HepG2 (cell line): ENCODE data around the gene MAP2K1. TPM values are rescaled to one million over a fixed set of nuclear protein-coding genes. Genes with fewer than 3 reads are reported as not detected.
A peak's percentile ranks its signal among the peaks of the same experiment; 100 is the strongest.

Experiments
- ESRRA ChIP-seq: sonication (generic); formaldehyde crosslinking; IDR thresholded peaks from 2 replicates; pipeline ENCODE4 v1.5.1; 2020; ENCODE audit warnings: mild to moderate bottlenecking, low read depth, missing genetic modification reagents
- HNRNPLL ChIP-seq: fragments of 200-400 bp; formaldehyde crosslinking; IDR thresholded peaks from 2 replicates; pipeline ENCODE4 v1.6.1; 2017; ENCODE audit warnings: mild to moderate bottlenecking, low read depth, low read length; ENCODE audit not compliant: poor library complexity, severe bottlenecking
- MIXL1 ChIP-seq: IDR thresholded peaks from 2 replicates; pipeline ENCODE4 v1.6.1; 2016
- NR2F6 ChIP-seq, 2 experiments: IDR thresholded peaks; 2 replicates each; pipeline ENCODE4 v1.6.1; 2016; ENCODE audit warnings: antibody characterized with exemption in 1 of 2, mild to moderate bottlenecking in 1 of 2
- RFXANK ChIP-seq: IDR thresholded peaks from 2 replicates; pipeline ENCODE4 v1.6.1; 2016
- ZBTB7B ChIP-seq: sonication (generic); formaldehyde crosslinking; IDR thresholded peaks from 2 replicates; pipeline ENCODE4 v1.4.0; 2020; ENCODE audit warnings: missing genetic modification reagents
- ZNF225 ChIP-seq: sonication (generic); formaldehyde crosslinking; IDR thresholded peaks from 2 replicates; pipeline ENCODE4 v1.4.0; 2020; ENCODE audit warnings: mild to moderate bottlenecking, missing genetic modification reagents
- ZSCAN20 ChIP-seq: sonication (generic); formaldehyde crosslinking; IDR thresholded peaks from 2 replicates; pipeline ENCODE4 v1.4.0; 2020; ENCODE audit warnings: missing genetic modification reagents, mild to moderate bottlenecking, borderline replicate concordance
- polyA plus RNA-seq, 8 experiments: library from polyadenylated mRNA; depleted of rRNA in 3 of 8; stranded (reverse) in 7 of 8; unstranded in 1 of 8; fragments of >200 nt; fragmentation: Illumina TruSeq in 4 of 8; extraction: Trizol in 4 of 8; gene quantifications; 2 replicates each; pipeline versions ENCODE4 v1.2.1 to v1.2.3, GENCODE V29; 2011 to 2016; ENCODE audit warnings: low read depth in 4 of 8, missing spikeins in 1 of 8, mixed read lengths in 1 of 8; ENCODE audit not compliant: insufficient read depth in 1 of 8
- total RNA-seq, 5 experiments: library from RNA; depleted of rRNA; stranded (reverse); fragments of >200 nt; fragmentation: Illumina TruSeq; extraction: Trizol; gene quantifications; 2 replicates each; pipeline ENCODE4 v1.2.3, GENCODE V29; 2016; ENCODE audit warnings: low read depth in 1 of 5
- TF ChIP-seq, protein P1 (sequence below): sonication (generic); formaldehyde crosslinking; IDR thresholded peaks from 2 replicates; pipeline ENCODE4 v1.5.0; 2020; ENCODE audit warnings: missing genetic modification reagents, mild to moderate bottlenecking, borderline replicate concordance
- TF ChIP-seq, protein P2 (sequence below), 2 experiments: fragments of 450-650 bp in 1 of 2; sonication (generic) in 1 of 2; formaldehyde crosslinking in 1 of 2; IDR thresholded peaks; 2 replicates each; pipeline versions ENCODE4 v1.6.1 to v1.8.0; 2016 to 2022; ENCODE audit warnings: antibody characterized with exemption in 1 of 2, mild to moderate bottlenecking in 1 of 2, missing genetic modification reagents in 1 of 2
- TF ChIP-seq, protein P3 (sequence below): sonication (generic); formaldehyde crosslinking; IDR thresholded peaks from 2 replicates; pipeline ENCODE4 v1.4.0; 2020; ENCODE audit warnings: low read depth, missing genetic modification reagents
- TF ChIP-seq, protein P4 (sequence below): sonication (generic); formaldehyde crosslinking; IDR thresholded peaks from 2 replicates; pipeline ENCODE4 v1.4.0; 2020; ENCODE audit warnings: mild to moderate bottlenecking, missing genetic modification reagents

MAP2K1 gene
- total and polyA plus RNA-seq, 2 of the 13 experiments (the other 11 are each of a cell fraction or from before 2014, with no cell fraction given), result 24.1 to 49.2 TPM

DNA sequence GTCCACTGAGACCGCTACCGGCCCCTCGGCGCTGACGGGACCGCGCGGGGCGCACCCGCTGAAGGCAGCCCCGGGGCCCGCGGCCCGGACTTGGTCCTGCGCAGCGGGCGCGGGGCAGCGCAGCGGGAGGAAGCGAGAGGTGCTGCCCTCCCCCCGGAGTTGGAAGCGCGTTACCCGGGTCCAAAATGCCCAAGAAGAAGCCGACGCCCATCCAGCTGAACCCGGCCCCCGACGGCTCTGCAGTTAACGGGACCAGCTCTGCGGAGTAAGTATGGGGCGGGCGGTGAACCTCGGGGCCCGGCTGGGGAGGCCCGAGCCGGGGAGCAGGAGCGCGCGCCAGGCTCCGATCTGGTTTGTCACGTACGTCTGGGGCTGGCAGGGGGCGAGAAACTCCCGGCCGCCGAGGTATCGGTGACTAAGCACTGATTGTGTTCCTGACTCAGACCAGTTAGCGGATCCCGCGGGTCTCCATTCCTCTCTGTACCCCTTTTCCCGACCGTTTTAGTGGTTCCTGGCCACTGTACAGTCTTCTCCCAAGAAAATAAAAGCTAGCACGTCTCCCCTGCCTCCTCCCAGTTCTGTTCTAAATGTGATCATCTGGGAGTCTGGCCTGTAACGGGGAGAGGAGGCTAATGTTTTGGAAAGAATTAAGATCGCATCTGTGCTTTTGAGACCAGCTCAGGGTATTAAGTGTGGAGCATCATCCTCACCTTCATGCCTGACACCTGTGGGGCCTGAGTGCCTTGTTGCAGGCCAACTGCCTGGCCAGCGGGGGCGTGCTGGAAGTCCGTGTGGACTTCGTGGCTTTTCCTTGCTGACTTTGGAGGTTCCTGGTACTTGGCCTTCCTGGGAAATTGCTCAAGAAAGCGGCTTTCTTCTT lies 691 bp downstream of the MAP2K1 start (continued):
- TF ChIP-seq, protein P1, sequence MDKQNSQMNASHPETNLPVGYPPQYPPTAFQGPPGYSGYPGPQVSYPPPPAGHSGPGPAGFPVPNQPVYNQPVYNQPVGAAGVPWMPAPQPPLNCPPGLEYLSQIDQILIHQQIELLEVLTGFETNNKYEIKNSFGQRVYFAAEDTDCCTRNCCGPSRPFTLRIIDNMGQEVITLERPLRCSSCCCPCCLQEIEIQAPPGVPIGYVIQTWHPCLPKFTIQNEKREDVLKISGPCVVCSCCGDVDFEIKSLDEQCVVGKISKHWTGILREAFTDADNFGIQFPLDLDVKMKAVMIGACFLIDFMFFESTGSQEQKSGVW (CRISPR knock-in tag), result no peak
- TF ChIP-seq, protein P2, sequence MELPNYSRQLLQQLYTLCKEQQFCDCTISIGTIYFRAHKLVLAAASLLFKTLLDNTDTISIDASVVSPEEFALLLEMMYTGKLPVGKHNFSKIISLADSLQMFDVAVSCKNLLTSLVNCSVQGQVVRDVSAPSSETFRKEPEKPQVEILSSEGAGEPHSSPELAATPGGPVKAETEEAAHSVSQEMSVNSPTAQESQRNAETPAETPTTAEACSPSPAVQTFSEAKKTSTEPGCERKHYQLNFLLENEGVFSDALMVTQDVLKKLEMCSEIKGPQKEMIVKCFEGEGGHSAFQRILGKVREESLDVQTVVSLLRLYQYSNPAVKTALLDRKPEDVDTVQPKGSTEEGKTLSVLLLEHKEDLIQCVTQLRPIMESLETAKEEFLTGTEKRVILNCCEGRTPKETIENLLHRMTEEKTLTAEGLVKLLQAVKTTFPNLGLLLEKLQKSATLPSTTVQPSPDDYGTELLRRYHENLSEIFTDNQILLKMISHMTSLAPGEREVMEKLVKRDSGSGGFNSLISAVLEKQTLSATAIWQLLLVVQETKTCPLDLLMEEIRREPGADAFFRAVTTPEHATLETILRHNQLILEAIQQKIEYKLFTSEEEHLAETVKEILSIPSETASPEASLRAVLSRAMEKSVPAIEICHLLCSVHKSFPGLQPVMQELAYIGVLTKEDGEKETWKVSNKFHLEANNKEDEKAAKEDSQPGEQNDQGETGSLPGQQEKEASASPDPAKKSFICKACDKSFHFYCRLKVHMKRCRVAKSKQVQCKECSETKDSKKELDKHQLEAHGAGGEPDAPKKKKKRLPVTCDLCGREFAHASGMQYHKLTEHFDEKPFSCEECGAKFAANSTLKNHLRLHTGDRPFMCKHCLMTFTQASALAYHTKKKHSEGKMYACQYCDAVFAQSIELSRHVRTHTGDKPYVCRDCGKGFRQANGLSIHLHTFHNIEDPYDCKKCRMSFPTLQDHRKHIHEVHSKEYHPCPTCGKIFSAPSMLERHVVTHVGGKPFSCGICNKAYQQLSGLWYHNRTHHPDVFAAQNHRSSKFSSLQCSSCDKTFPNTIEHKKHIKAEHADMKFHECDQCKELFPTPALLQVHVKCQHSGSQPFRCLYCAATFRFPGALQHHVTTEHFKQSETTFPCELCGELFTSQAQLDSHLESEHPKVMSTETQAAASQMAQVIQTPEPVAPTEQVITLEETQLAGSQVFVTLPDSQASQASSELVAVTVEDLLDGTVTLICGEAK (IDR thresholded peaks at IDR 0.05), result no peak
- TF ChIP-seq, protein P2 (CRISPR knock-in tag; IDR thresholded peaks at IDR 0.05), result 0 out of 2 replicates have a peak, but pooled peaks have one; percentile 31
- TF ChIP-seq ZBTB7B (CRISPR knock-in tag) (0 out of 2 replicates have a peak, but pooled peaks have one; percentile 11), MIXL1 (0 out of 2 replicates have a peak, but pooled peaks have one; percentile 19), ESRRA (CRISPR knock-in tag) (no peak), RFXANK (CRISPR knock-in tag) (no peak), HNRNPLL (peak; percentile 81), ZNF225 (CRISPR knock-in tag) (0 out of 2 replicates have a peak, but pooled peaks have one; percentile 36), NR2F6 (IDR thresholded peaks at IDR 0.05) (no peak), NR2F6 (CRISPR knock-in tag; IDR thresholded peaks at IDR 0.05) (no peak), ZSCAN20 (CRISPR knock-in tag) (0 out of 2 replicates have a peak, but pooled peaks have one; percentile 61)
- TF ChIP-seq, protein P3, sequence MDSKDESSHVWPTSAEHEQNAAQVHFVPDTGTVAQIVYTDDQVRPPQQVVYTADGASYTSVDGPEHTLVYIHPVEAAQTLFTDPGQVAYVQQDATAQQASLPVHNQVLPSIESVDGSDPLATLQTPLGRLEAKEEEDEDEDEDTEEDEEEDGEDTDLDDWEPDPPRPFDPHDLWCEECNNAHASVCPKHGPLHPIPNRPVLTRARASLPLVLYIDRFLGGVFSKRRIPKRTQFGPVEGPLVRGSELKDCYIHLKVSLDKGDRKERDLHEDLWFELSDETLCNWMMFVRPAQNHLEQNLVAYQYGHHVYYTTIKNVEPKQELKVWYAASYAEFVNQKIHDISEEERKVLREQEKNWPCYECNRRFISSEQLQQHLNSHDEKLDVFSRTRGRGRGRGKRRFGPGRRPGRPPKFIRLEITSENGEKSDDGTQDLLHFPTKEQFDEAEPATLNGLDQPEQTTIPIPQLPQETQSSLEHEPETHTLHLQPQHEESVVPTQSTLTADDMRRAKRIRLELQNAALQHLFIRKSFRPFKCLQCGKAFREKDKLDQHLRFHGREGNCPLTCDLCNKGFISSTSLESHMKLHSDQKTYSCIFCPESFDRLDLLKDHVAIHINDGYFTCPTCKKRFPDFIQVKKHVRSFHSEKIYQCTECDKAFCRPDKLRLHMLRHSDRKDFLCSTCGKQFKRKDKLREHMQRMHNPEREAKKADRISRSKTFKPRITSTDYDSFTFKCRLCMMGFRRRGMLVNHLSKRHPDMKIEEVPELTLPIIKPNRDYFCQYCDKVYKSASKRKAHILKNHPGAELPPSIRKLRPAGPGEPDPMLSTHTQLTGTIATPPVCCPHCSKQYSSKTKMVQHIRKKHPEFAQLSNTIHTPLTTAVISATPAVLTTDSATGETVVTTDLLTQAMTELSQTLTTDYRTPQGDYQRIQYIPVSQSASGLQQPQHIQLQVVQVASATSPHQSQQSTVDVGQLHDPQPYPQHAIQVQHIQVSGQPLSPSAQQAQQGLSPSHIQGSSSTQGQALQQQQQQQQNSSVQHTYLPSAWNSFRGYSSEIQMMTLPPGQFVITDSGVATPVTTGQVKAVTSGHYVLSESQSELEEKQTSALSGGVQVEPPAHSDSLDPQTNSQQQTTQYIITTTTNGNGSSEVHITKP (CRISPR knock-in tag), result no peak
- TF ChIP-seq, protein P4, sequence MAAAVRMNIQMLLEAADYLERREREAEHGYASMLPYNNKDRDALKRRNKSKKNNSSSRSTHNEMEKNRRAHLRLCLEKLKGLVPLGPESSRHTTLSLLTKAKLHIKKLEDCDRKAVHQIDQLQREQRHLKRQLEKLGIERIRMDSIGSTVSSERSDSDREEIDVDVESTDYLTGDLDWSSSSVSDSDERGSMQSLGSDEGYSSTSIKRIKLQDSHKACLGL (CRISPR knock-in tag), result peak; percentile 32; the same call in 1 of the 2 replicates
